K562 (cell line): ENCODE results near the gene ATP5F1A.

Experiments
- NFIC ChIP-seq: fragments of 450-650 bp; IDR thresholded peaks from 2 replicates; pipeline ENCODE4 v1.6.1; 2017; ENCODE audit warnings: mild to moderate bottlenecking, inconsistent platforms
- SIN3A ChIP-seq, 2 experiments: fragments of 150-350 bp in 1 of 2; IDR thresholded peaks; 2 replicates each; pipeline ENCODE4 v1.6.1; 2011 to 2016; ENCODE audit warnings: borderline replicate concordance in 2 of 2, low read depth in 2 of 2, low read length in 2 of 2, mild to moderate bottlenecking in 2 of 2, moderate library complexity in 2 of 2; ENCODE audit not compliant: control insufficient read depth in 1 of 2
- ZC3H4 ChIP-seq: sonication (generic); formaldehyde crosslinking; IDR thresholded peaks from 2 replicates; pipeline ENCODE4 v1.9.0; 2021; ENCODE audit warnings: missing genetic modification reagents, borderline replicate concordance
- ZNF589 ChIP-seq: fragments of 200-800 bp; sonication (Bioruptor generic); IDR thresholded peaks from 2 replicates; pipeline ENCODE4 v1.6.1; 2016; ENCODE audit warnings: low read depth, missing genetic modification characterization, missing compliant biosample characterization
- TF ChIP-seq, protein P1 (sequence below): fragments of 450-650 bp; conservative IDR thresholded peaks from 2 replicates; pipeline ENCODE4 v1.6.1; 2016; ENCODE audit warnings: missing genetic modification characterization, low read depth, mild to moderate bottlenecking, control low read depth, missing compliant biosample characterization
- TF ChIP-seq, protein P2 (sequence below), 2 experiments: fragments of 450-650 bp in 1 of 2; sonication (generic) in 1 of 2; formaldehyde crosslinking in 1 of 2; IDR thresholded peaks in 1 of 2; conservative IDR thresholded peaks in 1 of 2; 2 replicates each; pipeline versions ENCODE4 v1.6.1 to v1.8.1; 2016 to 2023; ENCODE audit warnings: mild to moderate bottlenecking in 2 of 2, moderate library complexity in 2 of 2, inconsistent platforms in 1 of 2, missing genetic modification reagents in 1 of 2
- TF ChIP-seq, protein P3 (sequence below), 2 experiments: fragments of 450-650 bp in 1 of 2; sonication (generic) in 1 of 2; formaldehyde crosslinking; conservative IDR thresholded peaks; 2 replicates each; pipeline versions ENCODE4 v1.4.0 to v1.8.1; 2020 to 2022; ENCODE audit warnings: mild to moderate bottlenecking in 1 of 2, missing genetic modification reagents in 1 of 2

DNA sequence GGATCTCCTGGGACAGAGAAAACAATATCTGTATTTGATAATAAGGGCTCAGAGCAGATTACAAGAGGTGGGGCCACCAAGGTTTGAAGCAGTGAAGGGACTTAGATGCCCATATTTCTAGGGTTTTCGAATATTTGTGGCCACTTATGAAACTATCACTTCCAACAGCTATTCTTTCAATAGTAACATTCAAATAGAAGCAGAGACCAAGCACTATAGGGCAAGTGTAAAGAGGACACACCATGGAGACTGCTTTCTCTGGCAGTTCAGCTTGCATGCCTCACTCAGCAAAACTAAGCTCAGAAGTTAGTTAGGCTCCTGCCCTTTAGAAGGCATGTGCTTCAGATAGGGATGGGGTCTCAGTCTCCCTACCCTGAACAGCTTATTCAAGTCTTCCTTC lies 36.3 kb downstream of the ATP5F1A start:
- TF ChIP-seq NFIC, result no peak
- TF ChIP-seq ZC3H4 (CRISPR knock-in tag), result no peak
- TF ChIP-seq, protein P1, sequence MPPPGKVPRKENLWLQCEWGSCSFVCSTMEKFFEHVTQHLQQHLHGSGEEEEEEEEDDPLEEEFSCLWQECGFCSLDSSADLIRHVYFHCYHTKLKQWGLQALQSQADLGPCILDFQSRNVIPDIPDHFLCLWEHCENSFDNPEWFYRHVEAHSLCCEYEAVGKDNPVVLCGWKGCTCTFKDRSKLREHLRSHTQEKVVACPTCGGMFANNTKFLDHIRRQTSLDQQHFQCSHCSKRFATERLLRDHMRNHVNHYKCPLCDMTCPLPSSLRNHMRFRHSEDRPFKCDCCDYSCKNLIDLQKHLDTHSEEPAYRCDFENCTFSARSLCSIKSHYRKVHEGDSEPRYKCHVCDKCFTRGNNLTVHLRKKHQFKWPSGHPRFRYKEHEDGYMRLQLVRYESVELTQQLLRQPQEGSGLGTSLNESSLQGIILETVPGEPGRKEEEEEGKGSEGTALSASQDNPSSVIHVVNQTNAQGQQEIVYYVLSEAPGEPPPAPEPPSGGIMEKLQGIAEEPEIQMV (tag), result no peak
- TF ChIP-seq SIN3A (IDR thresholded peaks at IDR 0.05; ENCODE audit: borderline replicate concordance in 2 of 2, control insufficient read depth in 1 of 2, low read depth in 2 of 2, low read length in 2 of 2), result no peak
- TF ChIP-seq, protein P2, sequence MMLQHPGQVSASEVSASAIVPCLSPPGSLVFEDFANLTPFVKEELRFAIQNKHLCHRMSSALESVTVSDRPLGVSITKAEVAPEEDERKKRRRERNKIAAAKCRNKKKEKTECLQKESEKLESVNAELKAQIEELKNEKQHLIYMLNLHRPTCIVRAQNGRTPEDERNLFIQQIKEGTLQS (IDR thresholded peaks at IDR 0.05), result no peak
- TF ChIP-seq, protein P2 (CRISPR knock-in tag; conservative IDR thresholded peaks at IDR 0.05), result no peak
- no peak for TF ChIP-seq ZNF589 (CRISPR knock-in tag)
- TF ChIP-seq, protein P3, sequence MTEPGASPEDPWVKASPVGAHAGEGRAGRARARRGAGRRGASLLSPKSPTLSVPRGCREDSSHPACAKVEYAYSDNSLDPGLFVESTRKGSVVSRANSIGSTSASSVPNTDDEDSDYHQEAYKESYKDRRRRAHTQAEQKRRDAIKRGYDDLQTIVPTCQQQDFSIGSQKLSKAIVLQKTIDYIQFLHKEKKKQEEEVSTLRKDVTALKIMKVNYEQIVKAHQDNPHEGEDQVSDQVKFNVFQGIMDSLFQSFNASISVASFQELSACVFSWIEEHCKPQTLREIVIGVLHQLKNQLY (CRISPR knock-in tag; conservative IDR thresholded peaks at IDR 0.05), result no peak
